K562 (cell line): ENCODE data around the gene CHRNG. TPM values are rescaled to one million over a fixed set of nuclear protein-coding genes. Genes with fewer than 3 reads are reported as not detected.
A peak's percentile ranks its signal among the peaks of the same experiment; 100 is the strongest.

ENCODE experiments used
- BACH1 ChIP-seq: fragments of 200-800 bp; sonication (Bioruptor generic); IDR thresholded peaks from 2 replicates; pipeline ENCODE4 v1.6.1; 2016; ENCODE audit warnings: missing genetic modification characterization, missing compliant biosample characterization
- BRD4 ChIP-seq: fragments of 200-600 bp; sonication (generic); IDR thresholded peaks from 2 replicates; pipeline ENCODE4 v1.6.1; 2017; ENCODE audit warnings: inconsistent platforms
- ESRRA ChIP-seq: fragments of 450-650 bp; IDR thresholded peaks from 2 replicates; pipeline ENCODE4 v1.6.1; 2014; ENCODE audit warnings: low read depth, mild to moderate bottlenecking, moderate library complexity, borderline replicate concordance
- FOSL1 ChIP-seq: fragments of 200-800 bp; sonication (Bioruptor generic); conservative IDR thresholded peaks from 2 replicates; pipeline ENCODE4 v1.6.1; 2016; ENCODE audit warnings: missing genetic modification characterization, missing compliant biosample characterization
- GTF2E2 ChIP-seq: fragments of 200-800 bp; sonication (Bioruptor generic); IDR thresholded peaks from 2 replicates; pipeline ENCODE4 v1.6.1; 2016; ENCODE audit warnings: missing genetic modification characterization, missing compliant biosample characterization
- HMGN3 ChIP-seq: IDR thresholded peaks from 2 replicates; pipeline ENCODE4 v1.6.1; 2011; ENCODE audit warnings: borderline replicate concordance, low read depth, mild to moderate bottlenecking, mixed read lengths, low read length; ENCODE audit not compliant: insufficient read length; ENCODE audit errors: extremely low read depth
- JUND ChIP-seq, 2 experiments: IDR thresholded peaks; 2 replicates in 1 of 2; 3 replicates in 1 of 2; pipeline ENCODE4 v1.6.1; 2011; ENCODE audit warnings: borderline replicate concordance in 2 of 2, low read depth in 2 of 2, low read length in 2 of 2, improper control_type of control experiment in 1 of 2, missing biosample characterization in 1 of 2, missing genetic modification characterization in 1 of 2, missing genetic modification reagents in 1 of 2
- KLF6 ChIP-seq: fragments of 250-450 bp; sonication (Bioruptor Pico); IDR thresholded peaks from 2 replicates; pipeline ENCODE4 v1.4.0; 2020; ENCODE audit warnings: mild to moderate bottlenecking, moderate library complexity, borderline replicate concordance
- MAZ ChIP-seq, 2 experiments: fragments of 450-650 bp in 1 of 2; sonication (generic) in 1 of 2; formaldehyde crosslinking; IDR thresholded peaks in 1 of 2; conservative IDR thresholded peaks in 1 of 2; 2 replicates each; pipeline versions ENCODE4 v1.4.0 to v1.5.0; 2020; ENCODE audit warnings: mild to moderate bottlenecking in 1 of 2, missing genetic modification reagents in 1 of 2
- MBD2 ChIP-seq: sonication (generic); IDR thresholded peaks from 2 replicates; pipeline ENCODE4 v1.6.1; 2016; ENCODE audit warnings: low read depth, borderline replicate concordance
- POU5F1 ChIP-seq: fragments of 150-350 bp; IDR thresholded peaks from 2 replicates; pipeline ENCODE4 v1.6.1; 2014; ENCODE audit warnings: borderline replicate concordance, low read length, low read depth, mild to moderate bottlenecking; ENCODE audit not compliant: partially characterized antibody
- RBFOX2 ChIP-seq: fragments of 200-400 bp; formaldehyde crosslinking; IDR thresholded peaks from 2 replicates; pipeline ENCODE4 v1.6.1; 2017; ENCODE audit warnings: low read depth, mild to moderate bottlenecking, low read length, moderate library complexity
- RFX5 ChIP-seq: IDR thresholded peaks from 2 replicates; pipeline ENCODE4 v1.6.1; 2011; ENCODE audit warnings: low read depth, mild to moderate bottlenecking, improper control_type of control experiment, low read length
- SP1 ChIP-seq: sonication (generic); formaldehyde crosslinking; IDR thresholded peaks from 2 replicates; pipeline ENCODE4 v1.8.1; 2022; ENCODE audit warnings: mild to moderate bottlenecking, missing genetic modification reagents
- SRSF3 ChIP-seq: fragments of 200-400 bp; formaldehyde crosslinking; IDR thresholded peaks from 2 replicates; pipeline ENCODE4 v1.6.1; 2016; ENCODE audit warnings: mild to moderate bottlenecking, low read length, moderate library complexity; ENCODE audit not compliant: insufficient read depth
- TBL1XR1 ChIP-seq, 2 experiments: IDR thresholded peaks; 2 replicates each; pipeline ENCODE4 v1.6.1; 2012; ENCODE audit warnings: improper control_type of control experiment in 2 of 2, low read length in 2 of 2, mild to moderate bottlenecking in 1 of 2
- TEAD4 ChIP-seq, 2 experiments: sonication (generic) in 1 of 2; formaldehyde crosslinking in 1 of 2; IDR thresholded peaks; 2 replicates each; pipeline versions ENCODE4 v1.6.1 to v1.8.0; 2012 to 2022; ENCODE audit warnings: borderline replicate concordance in 1 of 2, inconsistent platforms in 1 of 2, low read length in 1 of 2, mild to moderate bottlenecking in 1 of 2, missing genetic modification reagents in 1 of 2
- TGIF2 ChIP-seq: sonication (generic); formaldehyde crosslinking; IDR thresholded peaks from 2 replicates; pipeline ENCODE4 v1.8.1; 2022; ENCODE audit warnings: mild to moderate bottlenecking, missing genetic modification reagents, moderate library complexity
- THRAP3 ChIP-seq: fragments of 450-650 bp; IDR thresholded peaks from 2 replicates; pipeline ENCODE4 v1.6.1; 2016; ENCODE audit warnings: mild to moderate bottlenecking, inconsistent platforms, borderline replicate concordance
- TRIM24 ChIP-seq, 2 experiments: fragments of 450-650 bp; IDR thresholded peaks; 2 replicates each; pipeline ENCODE4 v1.6.1; 2016
- YY1 ChIP-seq, 3 experiments: IDR thresholded peaks; 2 replicates each; pipeline ENCODE4 v1.6.1; 2011; ENCODE audit warnings: low read length in 2 of 3, mild to moderate bottlenecking in 2 of 3, moderate library complexity in 2 of 3, borderline replicate concordance in 1 of 3, control low read depth in 1 of 3, low read depth in 1 of 3; ENCODE audit not compliant: insufficient read depth in 3 of 3, insufficient replicate concordance in 2 of 3, control insufficient read depth in 1 of 3, insufficient read length in 1 of 3; ENCODE audit errors: extremely low read depth in 1 of 3
- ZNF140 ChIP-seq: fragments of 250-450 bp; sonication (Bioruptor Pico); IDR thresholded peaks from 2 replicates; pipeline ENCODE4 v1.8.0; 2021; ENCODE audit warnings: moderate library complexity, mild to moderate bottlenecking, inconsistent platforms
- ZNF57 ChIP-seq: fragments of 450-650 bp; formaldehyde crosslinking; IDR thresholded peaks from 2 replicates; pipeline ENCODE4 v1.4.0; 2020; ENCODE audit warnings: mild to moderate bottlenecking, moderate library complexity
- polyA plus RNA-seq, 8 experiments: library from polyadenylated mRNA; depleted of rRNA in 4 of 8; stranded (reverse) in 5 of 8; unstranded in 3 of 8; fragments of >200 nt; fragmentation: Nextera tagmentation in 2 of 8; fragmentation: Illumina TruSeq in 1 of 8; extraction: Ambion mirVana in 2 of 8; extraction: Trizol in 1 of 8; gene quantifications; 2 replicates each; pipeline versions ENCODE4 v1.2.1 to v1.2.3, GENCODE V29; 2011 to 2014; ENCODE audit warnings: inconsistent platforms in 1 of 8, missing spikeins in 1 of 8
- total RNA-seq, 7 experiments: library from RNA; depleted of rRNA in 6 of 7; stranded (reverse); fragments of >200 nt in 6 of 7; fragmentation: Illumina TruSeq in 2 of 7; extraction: Trizol in 2 of 7; gene quantifications; 2 replicates each; pipeline versions ENCODE4 v1.2.1 to v1.2.3, GENCODE V29; 2011 to 2021; ENCODE audit warnings: low replicate concordance in 1 of 7
- TF ChIP-seq, protein P1 (sequence below): sonication (generic); formaldehyde crosslinking; IDR thresholded peaks from 2 replicates; pipeline ENCODE4 v1.8.1; 2022; ENCODE audit warnings: missing genetic modification reagents

CHRNG gene
- total and polyA plus RNA-seq, 9 of the 15 experiments (the other 6 are each of a cell fraction or from before 2014, with no cell fraction given): not detected

DNA sequence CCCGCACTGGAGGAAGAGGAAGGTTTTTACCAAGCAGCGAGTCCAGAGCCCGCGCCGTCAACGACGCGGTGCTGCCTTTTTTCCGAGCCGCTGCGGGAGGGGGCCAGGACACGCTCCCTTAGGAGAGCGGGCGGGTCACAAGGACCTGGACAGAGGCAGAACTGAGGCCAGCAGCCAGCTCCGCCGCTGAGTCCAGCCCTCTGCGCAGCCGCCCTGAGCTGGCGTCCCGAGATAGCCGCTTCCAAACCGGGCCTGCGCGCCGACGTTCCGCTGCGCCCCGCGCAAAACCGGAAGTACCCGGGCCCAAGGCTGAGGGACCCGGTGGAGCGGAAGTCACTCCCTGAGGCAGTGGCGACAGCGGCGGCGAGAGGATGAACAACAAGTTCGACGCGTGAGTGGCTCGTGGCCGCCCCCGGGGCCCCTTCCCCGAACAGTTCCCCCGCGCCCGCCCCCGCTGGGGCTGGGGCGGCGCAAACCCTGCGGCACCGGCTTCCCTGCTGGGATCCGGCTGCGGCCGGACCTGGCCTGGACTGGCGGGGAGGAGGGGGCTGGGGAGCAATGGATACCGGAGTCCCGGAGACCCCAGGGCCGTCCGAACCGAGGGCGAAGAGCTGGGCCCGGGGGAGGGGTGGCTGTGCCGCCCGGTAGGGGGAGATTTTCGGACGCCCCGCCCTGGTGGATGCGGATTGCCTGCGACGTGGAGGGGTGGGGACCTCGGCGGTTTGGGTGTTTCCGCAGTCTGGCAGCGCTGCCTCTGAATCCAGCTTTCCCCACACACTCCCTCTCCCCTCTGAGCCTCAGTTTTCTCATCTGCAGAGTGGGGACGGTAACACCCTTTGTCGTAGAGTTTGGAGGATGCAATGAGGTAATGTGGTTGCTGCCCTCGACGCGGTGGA lies 11.1 kb downstream of the CHRNG start, which contains the start of the genes EIF4E2 and TIGD1 (continued):
- TF ChIP-seq TGIF2 (CRISPR knock-in tag): 0 out of 2 replicates have a peak, but pooled peaks have one; percentile 35
- no peak for TF ChIP-seq KLF6 (CRISPR knock-in tag)
- TF ChIP-seq THRAP3: no peak
- peak; percentile 12; the same call in 1 of the 2 replicates for TF ChIP-seq ESRRA
- TF ChIP-seq BRD4: peak; percentile 66; the same call in 1 of the 2 replicates
- TF ChIP-seq RFX5: no peak
- 0 out of 2 replicates have a peak, but pooled peaks have one; percentile 37 for TF ChIP-seq FOSL1 (tag)
- peak in 1 of 2 experiments; percentile 95; a peak in 2 of 4 replicates for TF ChIP-seq TRIM24 (IDR thresholded peaks at IDR 0.05)
- TF ChIP-seq GTF2E2: peak; percentile 43; the same call in 1 of the 2 replicates
- peak; percentile 91 for TF ChIP-seq HMGN3
- TF ChIP-seq SP1: peak; percentile 77
- no peak for TF ChIP-seq ZNF140
- peak; percentile 68; the same call in 1 of the 2 replicates for TF ChIP-seq JUND (IDR thresholded peaks at IDR 0.05; ENCODE audit: borderline replicate concordance, low read depth, low read length)
- no peak; the same call in 2 of the 3 replicates for TF ChIP-seq JUND (tag; IDR thresholded peaks at IDR 0.05; ENCODE audit: borderline replicate concordance, low read depth, low read length)
- TF ChIP-seq RBFOX2: peak; percentile 93
- no peak for TF ChIP-seq SRSF3
- TF ChIP-seq, protein P1, sequence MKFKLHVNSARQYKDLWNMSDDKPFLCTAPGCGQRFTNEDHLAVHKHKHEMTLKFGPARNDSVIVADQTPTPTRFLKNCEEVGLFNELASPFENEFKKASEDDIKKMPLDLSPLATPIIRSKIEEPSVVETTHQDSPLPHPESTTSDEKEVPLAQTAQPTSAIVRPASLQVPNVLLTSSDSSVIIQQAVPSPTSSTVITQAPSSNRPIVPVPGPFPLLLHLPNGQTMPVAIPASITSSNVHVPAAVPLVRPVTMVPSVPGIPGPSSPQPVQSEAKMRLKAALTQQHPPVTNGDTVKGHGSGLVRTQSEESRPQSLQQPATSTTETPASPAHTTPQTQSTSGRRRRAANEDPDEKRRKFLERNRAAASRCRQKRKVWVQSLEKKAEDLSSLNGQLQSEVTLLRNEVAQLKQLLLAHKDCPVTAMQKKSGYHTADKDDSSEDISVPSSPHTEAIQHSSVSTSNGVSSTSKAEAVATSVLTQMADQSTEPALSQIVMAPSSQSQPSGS (CRISPR knock-in tag): peak; percentile 37; the same call in 1 of the 2 replicates
- TF ChIP-seq MAZ (CRISPR knock-in tag; conservative IDR thresholded peaks at IDR 0.05 in 1 of 2, IDR thresholded peaks at IDR 0.05 in 1 of 2): peak; percentile 85 to 91
- peak in 2 of 3 experiments; percentile 62 to 77 for TF ChIP-seq YY1 (IDR thresholded peaks at IDR 0.05; ENCODE audit: borderline replicate concordance in 1 of 3, control insufficient read depth in 1 of 3, extremely low read depth in 1 of 3, insufficient read depth in 3 of 3, insufficient read length in 1 of 3, insufficient replicate concordance in 2 of 3, low read depth in 1 of 3, low read length in 2 of 3)
- peak; percentile 36; the same call in 1 of the 2 replicates for TF ChIP-seq TEAD4 (IDR thresholded peaks at IDR 0.05; ENCODE audit: low read length)
- TF ChIP-seq TEAD4 (CRISPR knock-in tag; IDR thresholded peaks at IDR 0.05; ENCODE audit: borderline replicate concordance): no peak
- no peak for TF ChIP-seq BACH1
- no peak for TF ChIP-seq TBL1XR1 (IDR thresholded peaks at IDR 0.05; ENCODE audit: low read length in 2 of 2)
- no peak for TF ChIP-seq ZNF57 (CRISPR knock-in tag)
- TF ChIP-seq MBD2: peak; percentile 55; the same call in 1 of the 2 replicates
- no peak for TF ChIP-seq POU5F1
